Left ventricle myocardium inferior (tissue), 1 donor: ENCODE data around the gene RALGPS1. TPM values are rescaled to one million over a fixed set of nuclear protein-coding genes. Genes with fewer than 3 reads are reported as not detected.

Experiments
- DNase-seq: peaks from one replicate; pipeline ENCODE4 v3.0.0-alpha.2; 2020
- H3K27ac ChIP-seq: fragments of 200-600 bp; replicated peaks from 2 replicates; pipeline ENCODE4 v1.8.0; 2021
- H3K27me3 ChIP-seq: fragments of 200-600 bp; 2 replicates; pipeline ENCODE4 v1.8.0; 2021; ENCODE audit warnings: low read depth
- H3K36me3 ChIP-seq: fragments of 200-600 bp; 2 replicates; pipeline ENCODE4 v1.8.0; 2021
- H3K4me1 ChIP-seq: fragments of 200-600 bp; 2 replicates; pipeline ENCODE4 v1.8.0; 2021
- H3K4me3 ChIP-seq: fragments of 200-600 bp; 2 replicates; pipeline ENCODE4 v1.8.0; 2021; ENCODE audit warnings: mild to moderate bottlenecking, moderate library complexity
- H3K9me3 ChIP-seq: fragments of 200-600 bp; replicated peaks from 2 replicates; pipeline ENCODE4 v1.8.0; 2021
- CTCF ChIP-seq: fragments of 200-600 bp; IDR thresholded peaks from 2 replicates; pipeline ENCODE4 v1.8.0; 2021; ENCODE audit warnings: antibody characterized with exemption, mild to moderate bottlenecking, borderline replicate concordance
- intact Hi-C: fragments of 100-400 bp; cut with micrococcal nuclease; formaldehyde crosslinking; loops from one replicate; pipeline ENCODE4 v1.11.0; 2022
- total RNA-seq: library from RNA; stranded (reverse); fragmentation: NEBNext Ultra II Directional; extraction: Animal tissue kit (Norgen Biotek cat#: 25700); gene quantifications from one replicate; pipeline ENCODE4 v1.2.1, GENCODE V29; 2021
- donor health status: DM: no; HTN: yes; CAD: no; lungs with severe emphysema.

Gene RALGPS1
- total RNA-seq, 1 donor from 2014 or later = 18.9 TPM

- Histone ChIP-seq H3K27ac (peak overlapping the region; percentile 2), H3K9me3 (no peaks in the 10 kb centered on the region), H3K4me3 (no peak overlapping the region), H3K4me1 (peaks cover 47% of the 10 kb centered on the region), H3K36me3 (no peaks in the 10 kb centered on the region), H3K27me3 (no peaks in the 10 kb centered on the region)
- TF ChIP-seq CTCF = no peak
- DNase-seq = no peak
- intact Hi-C loops = no loop called here
Observed at GRCh38 chr9:126942399-126942798, 27.8 kb downstream of the RALGPS1 start.

DNA sequence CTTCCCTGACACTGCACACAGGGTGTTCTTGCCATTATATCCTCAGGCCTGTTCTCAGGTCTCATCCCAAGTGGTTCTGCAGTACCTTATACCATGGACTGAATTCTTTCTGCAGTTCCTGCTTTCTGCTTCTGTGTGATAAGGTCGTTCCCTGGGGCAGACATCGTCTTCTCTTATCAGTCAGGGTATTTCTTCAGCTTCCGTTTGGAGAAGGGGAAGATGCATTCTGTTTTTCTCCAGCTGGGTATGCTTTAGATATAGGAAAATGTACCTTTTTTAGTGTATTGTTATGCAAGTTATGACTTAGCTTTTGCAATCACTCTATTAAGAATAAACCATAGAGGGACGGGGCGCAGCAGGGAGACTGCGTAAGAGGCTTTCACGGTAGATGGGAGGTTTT lies 31.1 kb downstream of the RALGPS1 start:
- intact Hi-C loops = no loop called here
- Histone ChIP-seq H3K36me3 (no peaks in the 10 kb centered on the region), H3K4me3 (no peak overlapping the region), H3K27ac (no peak overlapping the region), H3K9me3 (no peaks in the 10 kb centered on the region), H3K27me3 (no peaks in the 10 kb centered on the region), H3K4me1 (peaks cover 35% of the 10 kb centered on the region)
- TF ChIP-seq CTCF = no peak
- DNase-seq = no peak

GRCh38 chr9:126947529-126947928 lies 32.9 kb downstream of the RALGPS1 start:
- Histone ChIP-seq H3K9me3 (no peaks in the 10 kb centered on the region), H3K4me1 (peaks cover 22% of the 10 kb centered on the region), H3K36me3 (no peaks in the 10 kb centered on the region), H3K27ac (no peak overlapping the region), H3K27me3 (no peaks in the 10 kb centered on the region), H3K4me3 (no peak overlapping the region)
- peak; percentile 38 for TF ChIP-seq CTCF
- no peak for DNase-seq
- intact Hi-C loops = no loop called here

DNA sequence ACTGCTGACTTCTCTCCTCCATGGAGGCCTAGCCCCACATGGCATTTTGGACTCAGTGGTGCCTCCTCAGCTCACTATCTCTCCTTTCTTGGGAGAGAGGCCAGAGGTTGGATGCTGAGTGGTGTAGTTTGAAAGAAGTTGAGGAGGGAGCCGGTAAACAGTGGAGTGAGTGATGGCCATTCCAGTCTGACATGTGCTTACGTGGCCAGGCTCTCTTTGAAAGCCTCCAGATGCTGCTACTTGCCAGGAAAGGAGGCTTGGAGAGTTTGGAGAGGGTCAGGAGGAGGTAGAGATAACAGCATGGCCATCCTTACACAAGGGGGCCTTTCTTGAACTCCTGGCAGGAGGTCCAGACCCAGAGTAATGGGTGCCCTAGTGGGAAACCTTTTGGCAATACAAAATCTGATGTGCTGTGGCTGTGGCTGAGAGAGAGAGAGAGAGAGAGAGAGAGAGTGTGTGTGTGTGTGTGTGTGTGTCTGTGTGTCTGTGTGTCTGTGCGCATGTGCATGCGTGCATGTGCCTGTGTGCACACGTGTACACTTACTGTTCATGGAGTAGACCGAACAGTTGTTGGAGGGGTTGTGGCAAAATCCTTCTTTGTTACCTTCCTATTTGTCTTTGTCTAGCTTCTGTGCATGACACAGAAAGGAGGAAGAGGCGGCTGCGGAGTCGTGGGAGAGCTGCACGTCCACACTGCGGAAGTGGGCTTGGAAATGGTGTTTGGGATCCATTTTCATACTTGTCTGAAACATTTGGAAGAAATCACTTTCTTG lies 37.8 kb downstream of the RALGPS1 start:
- peak overlapping the region; percentile 27 for H3K27ac ChIP-seq
- no peaks in the 10 kb centered on the region for H3K36me3 ChIP-seq
- no peak overlapping the region for H3K4me3 ChIP-seq
- no peaks in the 10 kb centered on the region for H3K27me3 ChIP-seq
- no peak for DNase-seq
- TF ChIP-seq CTCF = no peak
- H3K4me1 ChIP-seq = peaks cover 24% of the 10 kb centered on the region
- intact Hi-C loops = no loop called here
- H3K9me3 ChIP-seq = no peaks in the 10 kb centered on the region

GRCh38 chr9:126953041-126953809 lies 38.6 kb downstream of the RALGPS1 start:
- Histone ChIP-seq H3K27me3 (no peaks in the 10 kb centered on the region), H3K4me1 (peaks cover 30% of the 10 kb centered on the region), H3K9me3 (no peaks in the 10 kb centered on the region), H3K4me3 (no peak overlapping the region), H3K27ac (peak overlapping the region; percentile 27), H3K36me3 (no peaks in the 10 kb centered on the region)
- intact Hi-C loops = no loop called here
- no peak for DNase-seq
- TF ChIP-seq CTCF = no peak
